ENCODE measurements around the gene FSTL3. TPM values are rescaled to one million over a fixed set of nuclear protein-coding genes. Genes with fewer than 3 reads are reported as not detected.

The FSTL3 gene
- total RNA-seq, 2 donors from 2014 or later: 64.4 to 437 TPM

DNA sequence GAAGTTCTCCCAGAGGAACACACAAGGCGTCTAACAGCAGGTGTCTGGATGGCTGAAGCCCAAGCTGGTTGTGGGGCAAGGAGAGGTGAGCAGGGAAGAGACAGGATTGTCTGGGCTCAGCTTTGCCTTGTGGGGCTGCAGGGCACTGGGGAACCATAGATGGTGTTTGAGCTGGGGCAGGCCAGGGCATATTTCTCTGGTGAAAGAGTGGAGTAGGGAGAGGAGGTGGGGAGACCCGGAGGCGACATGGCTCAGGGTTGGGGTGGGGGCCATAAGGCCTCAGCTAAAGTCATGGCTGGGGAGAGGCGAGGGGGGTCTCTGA, 27.1 kb downstream of the FSTL3 start:
- Histone ChIP-seq H3K4me1 (peaks cover 0 to 18% of the 10 kb centered on the region in 2 donors), H3K27me3 (no peaks in the 10 kb centered on the region), H3K36me3 (no peaks in the 10 kb centered on the region), H3K4me3 (peak overlapping the region; percentile 14 to 27), H3K9me3 (no peaks in the 10 kb centered on the region), H3K27ac (no peak overlapping the region)
- no peak for DNase-seq (ENCODE audit: low spot score)
- no peak for TF ChIP-seq CTCF (IDR thresholded peaks at IDR 0.05)

DNA sequence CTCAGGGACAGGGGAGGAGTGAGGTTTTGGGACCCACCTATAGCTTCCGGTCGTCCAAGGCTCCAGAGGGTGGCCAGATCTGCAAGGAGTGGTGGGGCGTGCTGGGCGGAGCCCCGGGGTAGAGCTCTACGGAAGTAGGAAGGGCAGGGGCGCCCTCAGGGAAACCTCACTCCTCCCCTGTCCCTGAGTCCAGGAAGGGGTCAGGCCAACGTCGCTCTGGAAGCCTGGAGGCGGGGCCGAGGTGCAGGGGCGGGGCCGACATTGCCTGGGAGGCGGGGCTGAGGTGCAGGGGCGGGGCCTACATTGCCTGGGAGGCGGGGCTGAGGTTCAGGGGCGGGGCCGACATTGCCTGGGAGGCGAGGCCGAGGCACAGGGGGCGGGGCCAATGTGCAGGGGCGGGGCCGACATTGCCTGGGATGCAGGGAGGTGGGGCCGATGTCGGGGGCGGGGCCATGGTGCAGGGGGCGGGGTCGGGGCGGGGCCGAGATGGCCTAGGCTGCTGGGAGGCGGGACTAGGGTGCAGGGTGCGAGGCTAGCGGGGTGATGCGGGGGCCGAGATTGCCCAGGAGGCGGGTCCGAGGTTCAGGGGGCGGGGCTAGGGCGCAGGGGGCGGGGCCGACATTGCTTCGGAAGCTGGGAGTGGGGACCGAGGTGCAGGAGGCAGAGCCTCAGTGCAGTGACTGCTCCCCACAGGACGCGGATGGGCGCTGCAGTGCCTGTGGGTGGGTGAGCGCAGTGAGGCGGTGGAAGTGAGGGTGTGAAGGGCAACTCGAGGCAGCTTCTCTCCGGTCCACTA, 27.7 kb downstream of the FSTL3 start:
- Histone ChIP-seq H3K4me3 (peak overlapping the region; percentile 14 to 27), H3K9me3 (no peaks in the 10 kb centered on the region), H3K4me1 (peaks cover 0 to 21% of the 10 kb centered on the region in 2 donors), H3K36me3 (no peaks in the 10 kb centered on the region), H3K27me3 (no peaks in the 10 kb centered on the region), H3K27ac (no peak overlapping the region)
- peak; percentile 89 for DNase-seq (ENCODE audit: low spot score)
- TF ChIP-seq CTCF (IDR thresholded peaks at IDR 0.05): no peak

DNA sequence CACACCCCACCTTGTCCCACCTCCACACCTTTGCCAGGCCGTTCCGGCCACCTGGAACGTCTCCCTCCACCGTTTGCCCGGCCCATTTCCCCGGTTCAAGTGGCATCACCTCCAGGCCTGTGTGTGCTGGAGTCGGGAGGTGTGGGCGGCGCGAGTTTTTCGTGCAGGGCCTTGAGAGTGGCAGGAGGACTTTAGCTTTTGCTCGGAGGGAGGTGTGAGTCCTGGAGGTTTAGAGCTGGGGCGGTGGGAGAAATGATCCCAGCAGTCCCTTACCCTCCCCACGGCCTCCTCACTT, 28.2 kb downstream of the FSTL3 start:
- Histone ChIP-seq H3K4me1 (peaks cover 0 to 21% of the 10 kb centered on the region in 2 donors), H3K27ac (no peak overlapping the region), H3K4me3 (no peak overlapping the region), H3K9me3 (no peaks in the 10 kb centered on the region), H3K36me3 (no peaks in the 10 kb centered on the region), H3K27me3 (no peaks in the 10 kb centered on the region)
- no peak for DNase-seq (ENCODE audit: low spot score)
- no peak for TF ChIP-seq CTCF (IDR thresholded peaks at IDR 0.05)

GRCh38 chr19:708154-709143, 32.3 kb downstream of the FSTL3 start, which contains the start of gene PALM:
Gene PALM, plus strand, starts transcription at chr19:708935. Its CDS starts 212 bp downstream, at chr19:709147.
- no peaks in the 10 kb centered on the region for H3K27me3 ChIP-seq
- peak; percentile 36 to 38 for TF ChIP-seq CTCF (IDR thresholded peaks at IDR 0.05)
- no peaks in the 10 kb centered on the region for H3K36me3 ChIP-seq
- no peaks in the 10 kb centered on the region for H3K9me3 ChIP-seq
- H3K27ac ChIP-seq: peak within 1 kb of the TSS; percentile 81 to 87
- H3K4me1 ChIP-seq: peaks cover 0 to 35% of the 10 kb centered on the region in 2 donors
- peak within 1 kb of the TSS; percentile 72 to 81 for H3K4me3 ChIP-seq
- DNase-seq (ENCODE audit: low spot score): no peak

DNA sequence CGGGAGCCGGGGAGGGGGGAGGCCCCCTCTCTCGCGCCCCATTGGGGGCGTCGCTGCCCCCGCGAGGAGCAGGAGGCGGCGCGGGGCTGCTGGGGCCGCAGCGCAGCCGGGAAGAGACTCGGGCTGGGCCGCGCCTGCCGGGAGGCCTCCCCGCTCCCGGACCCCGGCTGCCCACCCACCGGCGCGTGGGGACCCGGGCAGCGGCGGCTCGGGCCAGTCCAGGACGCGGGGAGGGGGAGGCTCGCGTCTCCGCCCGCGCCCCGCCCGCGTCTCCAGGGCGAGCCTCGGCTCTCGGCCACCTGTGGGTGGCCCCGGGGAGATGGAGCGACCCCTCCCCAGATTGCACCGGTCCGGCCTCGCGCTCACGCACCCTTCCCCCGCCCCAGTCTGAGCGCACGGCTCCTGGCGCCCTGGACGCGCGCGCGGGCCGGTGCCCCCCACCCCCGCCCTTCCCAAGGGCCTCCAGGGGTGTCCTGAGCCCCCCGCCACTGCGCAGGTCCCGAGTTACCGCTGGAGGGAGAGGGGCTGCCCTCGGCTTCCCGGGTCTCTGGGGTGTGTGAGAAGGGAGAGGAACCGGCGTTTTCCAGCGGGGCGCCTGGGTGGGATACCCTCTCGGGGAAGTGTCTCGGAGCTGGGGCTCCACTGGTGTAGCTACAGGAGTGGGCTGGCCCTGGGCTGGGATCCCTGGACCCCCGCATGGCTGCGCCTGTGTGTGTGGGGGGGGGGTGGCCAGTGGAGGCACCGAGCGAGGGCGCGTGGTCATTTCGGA, 33.2 kb downstream of the FSTL3 start:
- H3K4me1 ChIP-seq: peaks cover 0 to 25% of the 10 kb centered on the region in 2 donors
- H3K36me3 ChIP-seq: no peaks in the 10 kb centered on the region
- TF ChIP-seq CTCF (IDR thresholded peaks at IDR 0.05): no peak
- H3K27me3 ChIP-seq: no peaks in the 10 kb centered on the region
- DNase-seq (ENCODE audit: low spot score): no peak
- H3K4me3 ChIP-seq: peak overlapping the region; percentile 72 to 81
- H3K27ac ChIP-seq: peak overlapping the region; percentile 81 to 87
- no peaks in the 10 kb centered on the region for H3K9me3 ChIP-seq
